GM18498 (cell line): Measurements from ENCODE around the gene FAM161A.
"Not testable (repeated sequence)": the region's sequence is repeated elsewhere in the genome, so short reads cannot be mapped to it uniquely, and the experiment has no call there.

Experiments
- ATAC-seq: cut with Tn5 transposase; IDR thresholded peaks from one replicate; pipeline ENCODE4 v1.9.1; 2021; ENCODE audit warnings: mild to moderate bottlenecking, moderate library complexity; ENCODE audit not compliant: unreplicated experiment

The FAM161A gene

DNA sequence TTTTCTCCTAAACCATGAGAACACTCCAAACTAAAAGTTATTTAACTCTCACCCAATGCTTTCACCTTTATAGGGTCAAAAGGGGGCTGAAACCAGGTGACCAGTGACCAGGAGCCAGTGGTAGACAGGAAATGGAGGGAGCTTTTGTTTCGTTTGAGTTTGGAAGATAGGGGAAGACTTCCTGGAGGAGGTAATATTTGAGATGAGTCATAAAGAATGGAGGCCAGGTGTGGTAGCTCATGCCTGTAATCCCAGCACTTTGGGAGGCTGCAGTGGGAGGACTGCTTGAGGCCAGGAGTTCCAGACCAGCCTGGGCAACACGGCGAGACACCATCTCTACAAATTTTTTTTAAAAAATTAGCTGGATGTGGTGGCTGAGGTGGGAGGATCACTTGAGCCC is 8.5 kb downstream of the FAM161A start:
- no peak for ATAC-seq

DNA sequence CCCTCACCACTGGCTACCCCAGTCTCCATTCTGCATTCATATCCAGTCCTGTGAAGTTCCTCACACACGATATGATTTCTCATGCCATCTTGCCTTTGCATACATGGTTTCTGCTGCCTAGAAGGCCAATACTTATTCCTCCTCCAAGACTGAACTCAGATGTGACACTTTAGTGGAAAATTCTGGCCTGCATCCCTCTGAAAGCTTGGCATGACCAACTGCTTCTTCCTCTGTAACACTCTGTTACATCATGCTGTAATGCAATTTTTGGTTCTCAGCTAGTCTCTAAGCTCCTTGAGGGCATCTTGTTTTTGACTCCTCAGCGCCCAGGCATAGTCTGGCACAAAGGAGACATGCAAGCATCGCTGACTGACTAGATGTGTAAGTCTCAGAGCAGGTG is 12.6 kb downstream of the FAM161A start:
- no peak for ATAC-seq

- no peak for ATAC-seq
These were observed 19.0 kb downstream of the FAM161A start for GRCh38 chr2:61834893-61835292.

- ATAC-seq = no peak
These were observed 19.9 kb downstream of the FAM161A start for GRCh38 chr2:61833971-61834370.

GRCh38 chr2:61832183-61832841 is 21.5 kb downstream of the FAM161A start:
- no peak for ATAC-seq

DNA sequence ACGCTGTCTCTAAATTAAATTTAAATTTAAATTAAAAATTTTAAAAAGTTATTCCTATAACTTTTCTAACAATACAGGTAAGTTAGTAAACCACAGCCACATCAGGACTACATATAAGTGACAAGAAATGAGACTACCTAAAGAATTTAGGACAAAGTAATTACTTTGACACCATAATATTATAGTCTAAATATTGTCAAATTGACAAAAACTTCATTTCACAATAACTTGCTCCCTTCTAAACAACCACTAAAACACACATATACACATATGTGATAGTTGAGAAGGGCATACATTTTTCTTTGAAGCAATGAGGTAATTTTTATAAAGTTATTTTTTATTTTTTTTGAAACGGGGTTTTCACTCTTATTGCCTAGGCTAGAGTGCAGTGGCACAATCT is 31.6 kb downstream of the FAM161A start:
- no peak for ATAC-seq

DNA sequence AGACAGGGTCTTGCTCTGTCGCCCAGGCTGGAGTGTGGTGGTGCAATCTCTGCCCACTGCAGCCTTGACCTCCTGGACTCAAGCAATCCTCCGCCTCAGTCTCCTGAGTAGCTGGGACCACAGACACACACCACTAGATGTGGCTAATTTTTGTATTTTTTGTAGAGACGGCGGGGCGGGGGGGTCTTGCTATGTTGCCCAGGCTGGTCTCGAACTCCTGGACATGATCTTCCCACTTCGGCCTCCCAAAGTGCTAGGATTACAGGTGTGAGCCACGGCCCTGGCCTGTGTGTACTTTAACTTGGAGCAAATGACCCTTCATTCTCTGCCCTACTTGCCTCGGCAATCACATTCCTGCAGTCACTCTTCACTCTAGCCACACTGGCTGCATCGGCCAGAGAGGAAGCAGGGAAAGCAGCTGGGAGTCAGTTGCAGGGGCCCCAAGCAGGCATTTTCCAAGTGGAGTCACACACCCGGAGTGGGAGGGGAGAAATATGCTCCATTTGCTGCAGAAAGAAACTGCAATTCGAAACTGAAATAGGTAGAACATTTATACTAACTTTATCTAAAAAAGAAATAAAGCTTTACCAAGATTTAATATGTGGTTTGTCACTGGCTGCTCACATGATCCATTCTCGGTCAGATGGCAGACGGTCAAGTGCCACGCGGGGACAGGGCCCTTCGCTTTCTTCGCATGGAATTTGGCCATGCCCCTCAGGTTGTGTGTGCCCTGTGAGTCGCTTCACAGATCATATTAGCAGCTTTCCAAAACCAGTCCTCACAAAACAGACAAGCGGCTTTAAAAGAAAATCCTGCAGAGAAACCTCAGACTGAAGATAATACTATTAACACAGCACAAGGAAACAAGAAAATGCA is 37.1 kb downstream of the FAM161A start:
- ATAC-seq = no peak

DNA sequence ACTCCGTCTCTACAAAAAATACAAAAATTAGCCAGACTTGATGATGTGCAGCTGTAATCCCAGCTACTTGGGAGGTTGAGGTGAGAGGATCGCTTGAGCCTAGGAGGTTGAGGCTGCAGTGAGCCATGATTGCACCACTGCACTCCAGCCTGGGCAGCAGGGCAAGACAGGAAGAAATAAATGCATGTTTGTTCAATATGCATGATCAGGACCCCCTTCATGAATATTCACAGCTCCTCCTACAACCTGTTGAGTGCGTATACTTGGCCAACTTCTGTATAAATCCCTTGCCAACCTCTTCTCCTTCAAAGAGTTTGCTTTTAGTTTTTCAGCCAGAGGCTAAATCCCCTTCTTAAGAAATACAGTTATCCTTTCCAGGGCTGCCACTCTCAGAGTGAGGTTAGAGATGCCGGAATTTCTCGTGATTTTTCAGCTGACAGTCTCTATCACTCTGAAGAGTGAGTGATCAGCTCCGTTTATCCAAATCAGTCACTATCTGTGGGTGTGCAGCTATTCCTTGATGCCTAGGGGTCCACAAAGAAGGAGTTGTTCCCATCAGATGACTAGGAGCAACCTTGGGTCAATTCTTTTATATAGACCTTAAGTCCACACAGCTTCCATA is 39.2 kb downstream of the FAM161A start:
- no peak for ATAC-seq

DNA sequence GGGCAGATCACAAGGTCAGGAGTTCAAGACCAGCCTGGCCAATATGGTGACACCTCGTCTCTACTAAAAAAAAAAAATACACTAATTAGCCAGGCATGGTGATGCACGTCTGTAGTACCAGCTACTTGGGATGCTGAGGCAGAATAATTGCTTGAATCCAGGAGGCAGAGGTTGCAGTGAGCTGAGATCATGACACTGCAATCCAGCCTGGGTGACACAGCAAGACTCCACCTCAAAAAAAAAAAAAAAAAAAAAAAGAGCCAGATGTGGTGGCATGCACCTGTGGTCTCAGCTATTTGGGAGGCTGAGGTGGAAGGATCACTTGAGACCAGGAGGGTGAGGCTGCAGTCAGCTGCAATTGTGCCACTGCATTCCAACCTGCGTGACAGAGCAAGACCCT is 40.5 kb downstream of the FAM161A start:
- not testable (repeated sequence) for ATAC-seq

GRCh38 chr2:61811821-61812220 is 42.0 kb downstream of the FAM161A start:
- ATAC-seq = no peak

DNA sequence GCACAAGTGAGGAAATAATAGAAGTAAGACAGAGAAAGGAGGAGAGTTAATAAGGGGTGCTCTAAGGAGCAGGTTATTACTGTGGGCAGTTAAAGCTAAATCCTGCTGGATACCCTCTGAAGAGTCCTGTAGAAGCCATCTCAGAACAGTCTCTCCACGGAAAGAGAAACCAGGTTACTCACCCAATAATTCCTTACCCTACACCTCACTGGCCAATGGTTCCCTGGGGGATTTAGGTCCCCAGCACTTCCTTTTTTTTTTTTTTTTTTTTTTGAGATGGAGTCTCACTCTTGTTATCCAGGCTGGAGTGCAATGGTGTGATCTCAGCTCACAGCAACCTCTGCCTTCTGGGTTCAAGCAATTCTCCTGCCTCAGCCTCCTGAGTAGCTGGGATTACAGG is 43.7 kb downstream of the FAM161A start:
- ATAC-seq = not testable (repeated sequence)

DNA sequence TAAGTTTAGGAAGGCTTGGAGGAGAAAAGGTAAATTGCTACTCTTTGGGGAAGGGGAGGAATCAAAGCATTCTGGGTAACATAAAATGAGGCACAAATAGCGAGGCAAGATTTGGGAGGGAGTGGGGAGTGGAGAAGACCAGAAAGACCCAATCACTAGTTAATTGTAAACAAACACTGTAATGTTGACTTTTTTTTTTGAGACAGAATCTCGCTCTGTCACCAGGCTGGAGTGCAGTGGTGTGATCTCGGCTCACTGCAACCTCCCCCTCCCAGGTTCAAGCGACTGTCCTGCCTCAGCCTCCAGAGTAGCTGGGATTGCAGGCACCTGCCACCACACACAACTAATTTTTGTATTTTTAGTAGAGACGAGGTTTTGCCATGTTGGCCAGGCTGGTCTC is 45.2 kb downstream of the FAM161A start:
- not testable (repeated sequence) for ATAC-seq

- no peak for ATAC-seq
These were observed 46.7 kb downstream of the FAM161A start for GRCh38 chr2:61807036-61807757.

- ATAC-seq = no peak
These were observed 51.3 kb downstream of the FAM161A start for GRCh38 chr2:61802548-61802947.

- no peak for ATAC-seq
These were observed 54.8 kb downstream of the FAM161A start for GRCh38 chr2:61799099-61799498.

GRCh38 chr2:61797446-61797845 is 56.4 kb downstream of the FAM161A start:
- not testable (repeated sequence) for ATAC-seq

GRCh38 chr2:61795408-61795807 is 58.5 kb downstream of the FAM161A start:
- no peak for ATAC-seq

DNA sequence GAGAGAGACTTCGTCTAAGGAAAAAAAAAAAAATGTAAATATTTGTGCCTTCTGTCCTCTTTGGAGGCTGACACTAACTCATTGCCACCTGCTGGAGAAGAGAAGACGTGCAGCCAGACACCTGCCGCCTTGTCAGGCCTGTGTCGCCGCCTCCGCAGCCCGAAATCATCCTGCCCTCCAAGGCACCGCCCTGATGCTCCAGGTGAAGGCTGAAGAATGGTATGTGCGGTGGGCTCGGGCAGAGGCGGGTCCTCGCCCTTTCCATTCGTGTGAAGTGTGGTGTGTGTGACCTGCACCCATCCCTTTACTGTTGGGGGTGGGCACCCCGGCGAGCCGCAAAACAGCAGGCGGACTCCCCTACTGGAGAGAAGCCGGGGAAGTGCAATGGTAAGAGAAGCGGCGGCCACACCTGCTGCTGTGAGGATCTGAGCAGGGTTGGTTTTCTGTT is 60.4 kb downstream of the FAM161A start:
- peak; percentile 82 for ATAC-seq

- ATAC-seq = no peak
These were observed 61.4 kb downstream of the FAM161A start for GRCh38 chr2:61792355-61792890.

- ATAC-seq = no peak
These were observed 63.9 kb downstream of the FAM161A start for GRCh38 chr2:61789807-61790602.
